Small intestine (tissue), 7 donors: ENCODE results near the gene FAM107B. TPM values are rescaled to one million over a fixed set of nuclear protein-coding genes. Genes with fewer than 3 reads are reported as not detected.

Source experiments
- DNase-seq, 2 donors: peaks; one replicate each; pipeline versions ENCODE4 v3.0.0 to v3.0.0-alpha.2; 2013
- FAIRE-seq: peaks from 2 replicates; lab custom pipeline; 2012; peaks lifted over from hg19 to GRCh38; lab: Jason Lieb, UNC
- H3K27ac ChIP-seq, 3 donors: one replicate each; pipeline ENCODE4 v1.5.1; 2013; ENCODE audit warnings: low read length in 2 of 3, mild to moderate bottlenecking in 2 of 3, control low read depth in 1 of 3, inconsistent platforms in 1 of 3, low read depth in 1 of 3, moderate library complexity in 1 of 3
- H3K27me3 ChIP-seq, 3 donors: one replicate each; pipeline ENCODE4 v1.6.1; 2013; ENCODE audit warnings: low read length in 3 of 3, inconsistent platforms in 1 of 3; ENCODE audit not compliant: control insufficient read depth in 3 of 3, insufficient read depth in 3 of 3
- H3K36me3 ChIP-seq, 3 donors: one replicate each; pipeline ENCODE4 v1.6.1; 2013; ENCODE audit warnings: low read length in 3 of 3, inconsistent platforms in 1 of 3, low read depth in 1 of 3, mild to moderate bottlenecking in 1 of 3, moderate library complexity in 1 of 3; ENCODE audit not compliant: control insufficient read depth in 3 of 3, insufficient read depth in 2 of 3
- H3K4me1 ChIP-seq, 3 donors: one replicate each; pipeline ENCODE4 v1.6.1; 2013; ENCODE audit warnings: low read length in 2 of 3, inconsistent platforms in 1 of 3, low read depth in 1 of 3, mild to moderate bottlenecking in 1 of 3, moderate library complexity in 1 of 3; ENCODE audit not compliant: control insufficient read depth in 3 of 3, insufficient read depth in 2 of 3
- H3K4me3 ChIP-seq, 3 donors: one replicate each; pipeline ENCODE4 v1.5.1; 2013; ENCODE audit warnings: low read length in 3 of 3, control low read depth in 1 of 3, inconsistent platforms in 1 of 3, low read depth in 1 of 3, mild to moderate bottlenecking in 1 of 3, moderate library complexity in 1 of 3
- H3K9me3 ChIP-seq, 2 donors: one replicate each; pipeline ENCODE4 v1.6.1; 2013; ENCODE audit warnings: low read depth in 1 of 2, low read length in 1 of 2; ENCODE audit not compliant: control insufficient read depth in 2 of 2, insufficient read depth in 1 of 2
- WGBS, 3 donors: extraction: QIAGEN DNeasy Blood & Tissue Kit; methylation state at CpG; one replicate each; pipeline ENCODE4 v1.1.7; 2013; 5-methylcytosine and 5-hydroxymethylcytosine counted together
- polyA plus RNA-seq, 4 donors: library from polyadenylated mRNA; stranded (reverse) in 3 of 4; unstranded in 1 of 4; fragments of 200-250 nt in 3 of 4; fragments of 120-200 nt in 1 of 4; gene quantifications; one replicate each; pipeline versions ENCODE4 v1.2.1 to v1.2.3, GENCODE V29; 2013
- donor health status: healthy with polysubstance abuse.
- donor health status: control.
- donor health status: control.
- donor health status: Bipolar disorder and iron deficiency.
- donor health status: healthy.

The FAM107B gene
- polyA plus RNA-seq, 4 donors, result 33.3 to 50.5 (median 38.7) TPM

GRCh38 chr10:14753441-14753840 is 21.3 kb downstream of the FAM107B start:
- peaks cover 0 to 7% (median 0%) of the 10 kb centered on the region in 3 donors for H3K27me3 ChIP-seq
- no peaks in the 10 kb centered on the region for H3K36me3 ChIP-seq
- H3K27ac ChIP-seq, result no peak overlapping the region
- H3K9me3 ChIP-seq, result no peaks in the 10 kb centered on the region
- WGBS, 3 donors, result 68 to 86% (median 71%) methylated on average over 1 of the region's 1 CpG
- peaks cover 0 to 7% (median 3%) of the 10 kb centered on the region in 3 donors for H3K4me1 ChIP-seq
- no peak for DNase-seq
- no peak overlapping the region for H3K4me3 ChIP-seq
- no peak for FAIRE-seq

- peak overlapping the region in 2 of 3 donors; percentile 56 to 87 for H3K27ac ChIP-seq
- no peaks in the 10 kb centered on the region for H3K9me3 ChIP-seq
- H3K36me3 ChIP-seq, result no peaks in the 10 kb centered on the region
- 62 to 90% (median 88%) methylated on average over 1 of the region's 1 CpG for WGBS, 3 donors
- DNase-seq, result no peak
- peaks cover 0 to 7% (median 3%) of the 10 kb centered on the region in 3 donors for H3K4me1 ChIP-seq
- H3K27me3 ChIP-seq, result peaks cover 0 to 11% (median 0%) of the 10 kb centered on the region in 3 donors
- no peak for FAIRE-seq
- no peak overlapping the region for H3K4me3 ChIP-seq
These were observed 22.8 kb downstream of the FAM107B start for GRCh38 chr10:14751921-14752320.

DNA sequence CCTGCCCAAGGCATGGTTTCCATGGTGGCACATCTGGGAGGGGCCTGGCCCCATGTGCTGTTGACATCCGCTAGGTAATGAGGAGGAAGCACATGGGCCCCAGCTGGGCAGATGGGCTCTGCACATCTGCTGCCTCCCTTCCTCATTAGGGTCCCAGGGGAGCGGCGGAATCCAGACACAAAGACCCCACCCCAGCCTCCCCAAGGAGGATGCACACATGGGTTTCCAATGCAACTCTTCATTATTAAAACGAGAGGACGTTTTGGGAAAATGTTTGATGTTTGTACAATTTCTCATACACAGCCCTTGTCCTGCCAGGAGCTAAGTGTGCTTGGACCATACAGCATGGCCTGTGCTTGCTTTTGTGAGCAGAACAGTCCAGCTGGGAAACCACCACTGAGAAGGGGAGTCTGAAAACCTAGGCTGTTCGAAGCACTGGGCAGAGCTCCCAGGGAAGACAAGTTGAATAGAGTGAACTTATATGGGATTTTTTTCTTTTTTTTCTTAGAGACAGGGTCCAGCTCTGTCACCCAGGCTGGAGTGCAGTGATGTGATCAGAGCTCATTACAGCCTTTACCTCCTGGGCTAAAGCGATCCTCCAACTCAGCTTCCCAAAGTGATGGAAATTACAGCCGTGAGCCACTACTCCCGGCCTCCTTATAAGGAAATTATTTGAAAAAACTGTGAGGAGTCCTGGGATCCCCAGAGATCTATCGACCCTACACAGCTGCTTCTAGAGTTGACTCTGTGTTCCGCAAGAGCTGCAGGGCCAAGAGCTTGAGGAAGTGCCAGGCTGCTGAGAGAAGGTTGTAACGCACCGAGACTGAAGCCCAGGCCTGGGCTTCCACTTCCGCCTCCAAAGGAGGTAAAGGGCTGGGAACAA is 23.4 kb downstream of the FAM107B start:
- Histone ChIP-seq H3K36me3 (no peaks in the 10 kb centered on the region), H3K27ac (peak overlapping the region in 2 of 3 donors; percentile 56 to 87), H3K4me3 (no peak overlapping the region), H3K9me3 (no peaks in the 10 kb centered on the region), H3K27me3 (peaks cover 0 to 11% (median 0%) of the 10 kb centered on the region in 3 donors), H3K4me1 (peaks cover 0 to 7% (median 3%) of the 10 kb centered on the region in 3 donors)
- WGBS, 3 donors, result 59 to 90% (median 78%) methylated on average over 14 of the region's 14 CpGs
- DNase-seq (no peak), FAIRE-seq (no peak)

DNA sequence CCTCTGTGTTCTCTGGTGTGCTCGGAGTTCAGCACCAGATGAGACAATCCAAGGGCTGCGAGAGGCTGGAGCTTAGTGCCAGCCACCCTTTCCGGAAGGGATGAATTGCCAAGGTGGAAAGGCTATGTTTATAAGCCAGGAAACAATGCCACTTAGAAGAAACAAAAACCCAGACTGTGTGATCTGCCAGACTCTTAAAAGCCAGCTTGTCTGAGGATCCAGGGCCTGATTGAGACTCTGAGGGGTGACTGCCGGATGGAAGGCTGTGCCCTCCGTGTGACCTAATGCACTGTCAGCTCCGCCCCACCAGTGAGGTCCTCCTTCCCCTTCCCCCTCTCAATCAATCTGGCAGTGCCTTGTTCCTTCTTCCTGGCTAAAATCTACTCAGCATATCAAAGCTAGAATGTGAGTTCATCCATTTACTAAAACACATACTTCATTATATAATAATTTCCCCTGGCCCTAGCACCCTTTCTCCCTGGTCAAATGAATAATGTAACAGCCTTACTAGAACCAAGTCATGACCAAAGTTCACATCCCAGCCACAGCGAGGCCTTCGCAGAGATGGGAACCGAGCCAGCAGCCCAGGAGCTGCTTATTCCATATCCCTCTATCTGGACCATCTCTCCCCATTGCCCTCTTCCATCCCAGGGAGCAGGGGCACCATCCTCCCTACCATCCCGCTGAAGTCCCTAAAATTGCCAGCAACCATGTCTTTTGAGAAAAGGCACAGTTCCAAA is 25.5 kb downstream of the FAM107B start:
- FAIRE-seq, result no peak
- Histone ChIP-seq H3K4me3 (no peak overlapping the region), H3K27ac (peak overlapping the region in 1 of 3 donors; percentile 60), H3K36me3 (no peaks in the 10 kb centered on the region), H3K27me3 (peaks cover 0 to 11% (median 0%) of the 10 kb centered on the region in 3 donors), H3K9me3 (no peaks in the 10 kb centered on the region), H3K4me1 (peaks cover 0 to 7% (median 3%) of the 10 kb centered on the region in 3 donors)
- WGBS, 3 donors, result 23 to 44% (median 34%) methylated on average over 10 of the region's 10 CpGs
- DNase-seq, result peak; percentile 20 to 83

- Histone ChIP-seq H3K4me3 (no peak overlapping the region), H3K9me3 (no peaks in the 10 kb centered on the region), H3K36me3 (no peaks in the 10 kb centered on the region), H3K27ac (no peak overlapping the region), H3K27me3 (peaks cover 0 to 11% (median 0%) of the 10 kb centered on the region in 3 donors), H3K4me1 (peaks cover 0 to 7% (median 3%) of the 10 kb centered on the region in 3 donors)
- FAIRE-seq (no peak), DNase-seq (peak in 1 of 2 donors; percentile 22)
- 32 to 60% (median 43%) methylated on average over 3 of the region's 3 CpGs for WGBS, 3 donors
These were observed 26.3 kb downstream of the FAM107B start for GRCh38 chr10:14748441-14748840.

DNA sequence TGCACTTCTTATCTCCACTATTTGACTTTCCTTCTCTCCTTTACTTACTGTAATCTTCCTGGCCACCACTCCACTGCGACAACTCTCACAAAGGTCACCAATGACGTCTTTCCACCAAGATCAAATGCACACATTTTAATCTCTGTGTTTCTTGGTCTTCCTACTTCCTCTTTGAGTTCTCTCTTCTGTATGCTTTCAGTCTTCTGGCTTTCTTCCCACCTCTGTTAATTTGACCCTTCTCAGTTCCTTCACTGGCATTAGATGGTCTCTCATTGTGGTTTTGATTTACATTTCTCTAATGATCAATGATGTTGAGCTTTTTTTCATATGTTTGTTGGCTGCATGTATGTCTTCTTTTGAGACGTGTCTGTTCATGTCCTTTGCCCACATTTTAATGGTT is 31.9 kb downstream of the FAM107B start:
- peak in 1 of 2 donors; percentile 92 for DNase-seq
- H3K9me3 ChIP-seq, result no peaks in the 10 kb centered on the region
- peak overlapping the region in 1 of 3 donors; percentile 49 for H3K27ac ChIP-seq
- peak; percentile 67 for FAIRE-seq
- no peaks in the 10 kb centered on the region for H3K36me3 ChIP-seq
- no peaks in the 10 kb centered on the region for H3K4me1 ChIP-seq
- H3K27me3 ChIP-seq, result peaks cover 0 to 4% (median 0%) of the 10 kb centered on the region in 3 donors
- H3K4me3 ChIP-seq, result no peak overlapping the region
- WGBS, 3 donors, result 15 to 35% (median 25%) methylated on average over 3 of the region's 3 CpGs

DNA sequence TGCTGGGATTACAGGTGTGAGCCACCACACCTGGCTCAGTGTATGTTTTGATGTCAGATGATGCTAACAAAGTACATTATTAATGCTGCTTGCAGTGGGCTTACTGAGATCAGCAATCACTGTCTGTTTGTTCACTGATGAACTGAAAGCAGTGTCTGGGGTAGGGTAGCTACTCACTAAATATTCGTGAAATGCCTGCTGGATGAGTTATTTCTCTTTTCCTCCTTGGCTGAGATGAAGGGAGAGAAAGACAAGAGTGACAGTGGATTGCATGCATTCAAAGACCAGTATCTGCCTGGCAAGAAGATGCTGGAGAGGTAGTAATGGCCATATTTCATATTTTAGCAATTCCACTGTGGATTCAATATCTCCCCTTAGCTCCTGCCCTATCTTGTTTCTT is 32.3 kb downstream of the FAM107B start:
- FAIRE-seq, result no peak
- no peak for DNase-seq
- H3K27me3 ChIP-seq, result no peaks in the 10 kb centered on the region
- no peaks in the 10 kb centered on the region for H3K4me1 ChIP-seq
- H3K9me3 ChIP-seq, result no peaks in the 10 kb centered on the region
- H3K4me3 ChIP-seq, result no peak overlapping the region
- WGBS, 3 donors, result 83 to 87% (median 85%) methylated on average over 1 of the region's 1 CpG
- peak overlapping the region in 1 of 3 donors; percentile 49 for H3K27ac ChIP-seq
- no peaks in the 10 kb centered on the region for H3K36me3 ChIP-seq

GRCh38 chr10:14740684-14741247 is 33.9 kb downstream of the FAM107B start:
- Histone ChIP-seq H3K4me3 (no peak overlapping the region), H3K4me1 (peaks cover 0 to 4% (median 0%) of the 10 kb centered on the region in 3 donors), H3K36me3 (no peaks in the 10 kb centered on the region), H3K27me3 (no peaks in the 10 kb centered on the region), H3K27ac (peak overlapping the region in 1 of 3 donors; percentile 59), H3K9me3 (no peaks in the 10 kb centered on the region)
- no peak for DNase-seq
- FAIRE-seq, result no peak
- WGBS, 3 donors, result 70 to 85% (median 83%) methylated on average over 3 of the region's 3 CpGs
